HCT116 (cell line): ENCODE data around the gene PLS3. TPM values are rescaled to one million over a fixed set of nuclear protein-coding genes. Genes with fewer than 3 reads are reported as not detected.

Experiments
- ATAC-seq: fragments of 200-7000 bp; cut with Tn5 transposase; 2 replicates; pipeline ENCODE4 v1.9.1; 2020; ENCODE audit warnings: mild to moderate bottlenecking, moderate library complexity
- BruUV-seq: library from RNA; stranded (reverse); fragments of 400-500 nt; replicated peaks from 2 replicates; lab custom pipeline; 2021; lab: Mats Ljungman, UMichigan
- CTCF ChIA-PET: fragments of 300-600 bp; sonication (Branson Sonifier 250); formaldehyde crosslinking; loops from one replicate; lab custom pipeline; 2021; ENCODE audit warnings: antibody characterized with exemption; lab: Charles Lee
- POLR2A ChIA-PET: fragments of 300-600, 350-600 bp; sonication (Branson Sonifier 250); formaldehyde crosslinking; loops from one replicate; lab custom pipeline; 2021; ENCODE audit warnings: antibody characterized with exemption; lab: Charles Lee
- RAD21 ChIA-PET, 2 experiments: fragments of 300-600 bp; sonication (Branson Sonifier 250); formaldehyde crosslinking; loops; one replicate each; lab custom pipeline; 2023; ENCODE audit warnings: low total read pairs in 2 of 2; ENCODE audit not compliant: uncharacterized antibody in 2 of 2, unreplicated experiment in 2 of 2, low non-redundant PET in 1 of 2; lab: Charles Lee
- DNase-seq: peaks from one replicate; pipeline ENCODE4 v3.0.0-alpha.2; 2010; ENCODE audit warnings: low read depth, low spot score
- H2AFZ ChIP-seq: fragments of 200-600 bp; shearing (Covaris generic), sonication (generic); 2 replicates; pipeline ENCODE4 v1.6.1; 2017; ENCODE audit warnings: low read depth, mixed run types, mixed read lengths, antibody characterized with exemption, low read length; ENCODE audit not compliant: poor library complexity, severe bottlenecking
- H3K27ac ChIP-seq: 2 replicates; pipeline ENCODE4 v1.5.1; 2012; ENCODE audit warnings: low read depth, low read length
- H3K27me3 ChIP-seq: fragments of 200-600 bp; sonication (generic); 2 replicates; pipeline ENCODE4 v1.6.1; 2016; ENCODE audit warnings: mixed run types, low read length, mixed read lengths; ENCODE audit not compliant: insufficient read depth
- H3K36me3 ChIP-seq, 2 experiments: fragments of 200-500 bp in 1 of 2; fragments of 200-600 bp in 1 of 2; sonication (Bioruptor generic) in 1 of 2; sonication (generic) in 1 of 2; 2 replicates each; pipeline versions ENCODE4 v1.5.1 to v1.6.1; 2014 to 2016; ENCODE audit warnings: low read length in 2 of 2, inconsistent platforms in 1 of 2, mixed read lengths in 1 of 2, mixed run types in 1 of 2; ENCODE audit not compliant: insufficient read depth in 2 of 2, control insufficient read depth in 1 of 2
- H3K4me1 ChIP-seq, 2 experiments: fragments of 200-600 bp in 1 of 2; sonication (generic) in 1 of 2; 2 replicates each; pipeline versions ENCODE4 v1.5.1 to v1.6.1; 2012 to 2017; ENCODE audit warnings: low read length in 2 of 2, inconsistent platforms in 1 of 2, mild to moderate bottlenecking in 1 of 2, mixed read lengths in 1 of 2, mixed run types in 1 of 2, moderate library complexity in 1 of 2; ENCODE audit not compliant: insufficient read depth in 2 of 2, control insufficient read depth in 1 of 2
- H3K4me2 ChIP-seq: fragments of 200-600 bp; sonication (generic); 2 replicates; pipeline ENCODE4 v1.6.1; 2017; ENCODE audit warnings: mixed run types, low read length, mixed read lengths
- H3K4me3 ChIP-seq, 2 experiments: fragments of 200-600 bp in 1 of 2; sonication (generic) in 1 of 2; replicated peaks in 1 of 2; 2 replicates each; pipeline ENCODE4 v1.5.1; 2011 to 2016; ENCODE audit warnings: low read length in 2 of 2, control low read depth in 1 of 2, low read depth in 1 of 2, mild to moderate bottlenecking in 1 of 2, mixed read lengths in 1 of 2, mixed run types in 1 of 2
- H3K79me2 ChIP-seq: fragments of 200-600 bp; sonication (generic); 2 replicates; pipeline ENCODE4 v1.6.1; 2017; ENCODE audit warnings: mild to moderate bottlenecking, mixed run types, low read length, moderate library complexity, mixed read lengths; ENCODE audit not compliant: insufficient read depth
- H3K9ac ChIP-seq: fragments of 200-600 bp; sonication (generic); 2 replicates; pipeline ENCODE4 v1.6.1; 2016; ENCODE audit warnings: low read length, mixed read lengths
- H3K9me2 ChIP-seq: fragments of 200-600 bp; sonication (generic), shearing (Covaris generic); 2 replicates; pipeline ENCODE4 v1.6.1; 2017; ENCODE audit warnings: mixed run types, mild to moderate bottlenecking, moderate library complexity; ENCODE audit not compliant: insufficient read depth
- H3K9me3 ChIP-seq, 2 experiments: fragments of 200-500 bp in 1 of 2; fragments of 200-600 bp in 1 of 2; sonication (Bioruptor generic) in 1 of 2; sonication (generic) in 1 of 2; 2 replicates each; pipeline ENCODE4 v1.6.1; 2014 to 2017; ENCODE audit warnings: low read length in 2 of 2, mixed read lengths in 2 of 2, inconsistent platforms in 1 of 2, low read depth in 1 of 2, mild to moderate bottlenecking in 1 of 2, mixed run types in 1 of 2, moderate library complexity in 1 of 2; ENCODE audit not compliant: control insufficient read depth in 1 of 2, insufficient read depth in 1 of 2
- H4K20me1 ChIP-seq: fragments of 200-600 bp; sonication (generic), shearing (Covaris generic); 2 replicates; pipeline ENCODE4 v1.6.1; 2017; ENCODE audit warnings: mixed run types, mild to moderate bottlenecking, moderate library complexity; ENCODE audit not compliant: insufficient read depth
- ATF3 ChIP-seq: IDR thresholded peaks from 2 replicates; pipeline ENCODE4 v1.6.1; 2012
- CBX3 ChIP-seq: IDR thresholded peaks from 2 replicates; pipeline ENCODE4 v1.6.1; 2012; ENCODE audit warnings: low read depth
- EGR1 ChIP-seq: IDR thresholded peaks from 2 replicates; pipeline ENCODE4 v1.6.1; 2012; ENCODE audit warnings: low read depth
- ELF1 ChIP-seq: IDR thresholded peaks from 2 replicates; pipeline ENCODE4 v1.6.1; 2012; ENCODE audit warnings: low read depth, borderline replicate concordance
- FOSL1 ChIP-seq: IDR thresholded peaks from 2 replicates; pipeline ENCODE4 v1.6.1; 2012; ENCODE audit warnings: low read depth
- POLR2AphosphoS5 ChIP-seq: IDR thresholded peaks from 2 replicates; pipeline ENCODE4 v1.6.1; 2011; ENCODE audit warnings: mild to moderate bottlenecking, low read depth, low read length, moderate library complexity
- RAD21 ChIP-seq: IDR thresholded peaks from 2 replicates; pipeline ENCODE4 v1.6.1; 2012; ENCODE audit warnings: low read depth, mild to moderate bottlenecking
- SIN3A ChIP-seq: IDR thresholded peaks from 2 replicates; pipeline ENCODE4 v1.6.1; 2012; ENCODE audit warnings: low read depth
- SP1 ChIP-seq: IDR thresholded peaks from 2 replicates; pipeline ENCODE4 v1.6.1; 2012; ENCODE audit warnings: low read depth
- ZBTB33 ChIP-seq: IDR thresholded peaks from 2 replicates; pipeline ENCODE4 v1.6.1; 2011; ENCODE audit warnings: mild to moderate bottlenecking, low read length, moderate library complexity; ENCODE audit not compliant: insufficient replicate concordance; ENCODE audit errors: extremely low read depth
- ZNF274 ChIP-seq: fragments of 200-500 bp; sonication (Bioruptor generic); IDR thresholded peaks from 2 replicates; pipeline ENCODE4 v1.6.1; 2014; ENCODE audit warnings: mild to moderate bottlenecking, low read depth, low read length, inconsistent platforms
- intact Hi-C: fragments of 100-400 bp; cut with micrococcal nuclease; formaldehyde crosslinking; loops from 2 replicates; pipeline ENCODE4 v1.10.0; 2022
- total RNA-seq: library from RNA; stranded (reverse); gene quantifications from one replicate; pipeline ENCODE4 v1.2.1, GENCODE V29; 2021; ENCODE audit not compliant: unreplicated experiment

PLS3 gene
- total RNA-seq, 1 experiment from 2014 or later: 50.8 TPM

DNA sequence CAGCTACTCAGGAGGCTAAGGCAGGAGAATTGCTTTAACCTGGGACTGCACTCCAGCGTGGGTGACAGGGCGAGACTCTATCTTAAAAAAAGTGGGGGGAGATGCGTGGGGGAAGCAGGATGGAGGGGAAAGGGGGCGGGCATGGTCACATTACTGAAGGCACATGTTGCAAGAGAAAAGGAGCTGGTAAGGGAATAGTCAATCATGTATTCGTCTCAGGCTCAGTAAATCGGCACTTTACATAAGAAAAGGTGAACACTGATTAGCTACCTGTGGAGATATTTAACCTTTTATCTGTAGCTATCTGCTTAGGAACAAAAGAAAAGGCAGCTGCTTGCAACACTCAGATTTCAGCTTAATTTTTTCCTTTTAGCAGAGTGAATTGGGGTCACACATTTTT, 132.5 kb downstream of the PLS3 start:
- H3K4me3 ChIP-seq: no peak overlapping the region
- no peak overlapping the region for H3K9ac ChIP-seq
- H4K20me1 ChIP-seq: no peaks in the 10 kb centered on the region
- H3K9me2 ChIP-seq: no peaks in the 10 kb centered on the region
- intact Hi-C loops: loop anchor here (5.0 kb wide), 2 partner anchors 361 to 466 kb away; no protein-coding TSS in a partner anchor
- H3K4me1 ChIP-seq: peaks cover 0 to 4% of the 10 kb centered on the region in 2 experiments; a peak in 2 of 4 replicates
- no peaks in the 10 kb centered on the region for H3K79me2 ChIP-seq
- RAD21 ChIA-PET: no interaction called here
- DNase-seq (no peak), ATAC-seq (no peak)
- CTCF ChIA-PET: no interaction called here
- TF ChIP-seq ZNF274 (no peak), ZBTB33 (no peak), RAD21 (no peak), EGR1 (no peak), ATF3 (no peak), ELF1 (no peak), CBX3 (no peak)
- H3K9me3 ChIP-seq: no peaks in the 10 kb centered on the region
- BruUV-seq: no TSS peak
- H2AFZ ChIP-seq: no peak overlapping the region
- H3K36me3 ChIP-seq: no peaks in the 10 kb centered on the region
- H3K27ac ChIP-seq: no peak overlapping the region
- no peak overlapping the region for H3K4me2 ChIP-seq
- H3K27me3 ChIP-seq: no peaks in the 10 kb centered on the region
- POLR2A ChIA-PET: no interaction called here

DNA sequence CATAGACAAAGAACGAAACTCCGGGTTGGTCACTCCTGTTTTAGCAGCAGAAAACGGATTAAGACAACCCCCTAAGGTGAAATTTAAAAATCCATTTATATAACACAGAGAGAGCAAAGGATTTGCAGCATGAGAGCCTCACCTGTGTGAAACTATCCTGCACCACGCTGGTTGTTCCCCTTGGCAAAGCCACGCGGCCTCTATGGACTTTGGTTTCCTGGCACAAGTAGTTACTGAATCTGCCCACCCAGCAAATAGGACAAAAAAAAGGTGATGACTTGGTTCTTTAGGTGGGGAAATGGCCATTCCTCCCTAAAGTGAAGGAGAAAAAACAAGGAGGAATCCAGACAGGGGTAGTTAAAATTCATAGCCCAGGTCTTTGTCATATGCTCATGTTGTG, 133.1 kb downstream of the PLS3 start:
- DNase-seq (no peak), ATAC-seq (no peak)
- TF ChIP-seq RAD21: no peak
- TF ChIP-seq FOSL1: no peak
- no peak for TF ChIP-seq SP1
- no peak for TF ChIP-seq POLR2AphosphoS5
- no peak for TF ChIP-seq SIN3A
- Histone ChIP-seq H3K4me2 (no peak overlapping the region), H3K79me2 (no peaks in the 10 kb centered on the region), H3K36me3 (no peaks in the 10 kb centered on the region), H2AFZ (no peak overlapping the region), H3K4me3 (no peak overlapping the region), H3K9ac (no peak overlapping the region), H4K20me1 (no peaks in the 10 kb centered on the region), H3K4me1 (peaks cover 0 to 4% of the 10 kb centered on the region in 2 experiments; a peak in 2 of 4 replicates), H3K27ac (no peak overlapping the region), H3K9me3 (no peaks in the 10 kb centered on the region), H3K9me2 (no peaks in the 10 kb centered on the region), H3K27me3 (no peaks in the 10 kb centered on the region)
- ChIA-PET RAD21 (no interaction called here), POLR2A (no interaction called here), CTCF (no interaction called here)
- BruUV-seq: no TSS peak
- intact Hi-C loops: loop anchor here (5.0 kb wide), 2 partner anchors 362 to 467 kb away; no protein-coding TSS in a partner anchor
